Measurements from ENCODE around the gene ACIN1.

The ACIN1 gene

GRCh38 chr14:23130871-23131270 lies 35.9 kb upstream of the ACIN1 start:
- DNase-seq (ENCODE audit: low read depth): no peak
- no peak overlapping the region for H3K4me3 ChIP-seq (ENCODE audit: control insufficient read depth, low read depth, low read length)
- no peak for TF ChIP-seq CTCF (conservative IDR thresholded peaks at IDR 0.05; ENCODE audit: control insufficient read depth, insufficient read depth, low read depth, low read length)

GRCh38 chr14:23129759-23130316 lies 34.9 kb upstream of the ACIN1 start:
- TF ChIP-seq CTCF (conservative IDR thresholded peaks at IDR 0.05; ENCODE audit: control insufficient read depth, insufficient read depth, low read depth, low read length): no peak
- no peak for DNase-seq (ENCODE audit: low read depth)
- no peak overlapping the region for H3K4me3 ChIP-seq (ENCODE audit: control insufficient read depth, low read depth, low read length)

GRCh38 chr14:23128969-23129758 lies 34.2 kb upstream of the ACIN1 start:
- no peak for DNase-seq (ENCODE audit: low read depth)
- no peak for TF ChIP-seq CTCF (conservative IDR thresholded peaks at IDR 0.05; ENCODE audit: control insufficient read depth, insufficient read depth, low read depth, low read length)
- H3K4me3 ChIP-seq (ENCODE audit: control insufficient read depth, low read depth, low read length): no peak overlapping the region

GRCh38 chr14:23127861-23128260 lies 32.9 kb upstream of the ACIN1 start:
- DNase-seq (ENCODE audit: low read depth): no peak
- no peak for TF ChIP-seq CTCF (conservative IDR thresholded peaks at IDR 0.05; ENCODE audit: control insufficient read depth, insufficient read depth, low read depth, low read length)
- no peak overlapping the region for H3K4me3 ChIP-seq (ENCODE audit: control insufficient read depth, low read depth, low read length)

GRCh38 chr14:23126548-23127278 lies 31.8 kb upstream of the ACIN1 start:
- TF ChIP-seq CTCF (conservative IDR thresholded peaks at IDR 0.05; ENCODE audit: control insufficient read depth, insufficient read depth, low read depth, low read length): no peak
- DNase-seq (ENCODE audit: low read depth): no peak
- H3K4me3 ChIP-seq (ENCODE audit: control insufficient read depth, low read depth, low read length): no peak overlapping the region

- TF ChIP-seq CTCF (conservative IDR thresholded peaks at IDR 0.05; ENCODE audit: control insufficient read depth, insufficient read depth, low read depth, low read length): no peak
- H3K4me3 ChIP-seq (ENCODE audit: control insufficient read depth, low read depth, low read length): no peak overlapping the region
- no peak for DNase-seq (ENCODE audit: low read depth)
Measured at GRCh38 chr14:23125933-23126524, 31.1 kb upstream of the ACIN1 start.

Data from fibroblast of mammary gland (primary cell).